Measurements from ENCODE around the gene MAN2B1. TPM values are rescaled to one million over a fixed set of nuclear protein-coding genes. Genes with fewer than 3 reads are reported as not detected.
A peak's percentile ranks its signal among the peaks of the same experiment; 100 is the strongest.

Gene MAN2B1
- total RNA-seq, 1 donor from 2014 or later, result 36.3 TPM

GRCh38 chr19:12695514-12695913, 29.0 kb upstream of the MAN2B1 start:
- peaks cover 4 to 6% of the 10 kb centered on the region in 2 donors for H3K36me3 ChIP-seq
- no peak for DNase-seq (ENCODE audit: low spot score in 2 of 2)
- H3K4me1 ChIP-seq, result peaks cover 5 to 13% of the 10 kb centered on the region in 2 donors
- H3K27ac ChIP-seq, result no peak overlapping the region
- TF ChIP-seq CTCF (IDR thresholded peaks at IDR 0.05), result no peak
- H3K27me3 ChIP-seq, result no peaks in the 10 kb centered on the region
- intact Hi-C loops (cut with DNase I), result no loop called here
- H3K4me3 ChIP-seq, result peak overlapping the region; percentile 91 to 96
- H3K9me3 ChIP-seq, result no peaks in the 10 kb centered on the region

DNA sequence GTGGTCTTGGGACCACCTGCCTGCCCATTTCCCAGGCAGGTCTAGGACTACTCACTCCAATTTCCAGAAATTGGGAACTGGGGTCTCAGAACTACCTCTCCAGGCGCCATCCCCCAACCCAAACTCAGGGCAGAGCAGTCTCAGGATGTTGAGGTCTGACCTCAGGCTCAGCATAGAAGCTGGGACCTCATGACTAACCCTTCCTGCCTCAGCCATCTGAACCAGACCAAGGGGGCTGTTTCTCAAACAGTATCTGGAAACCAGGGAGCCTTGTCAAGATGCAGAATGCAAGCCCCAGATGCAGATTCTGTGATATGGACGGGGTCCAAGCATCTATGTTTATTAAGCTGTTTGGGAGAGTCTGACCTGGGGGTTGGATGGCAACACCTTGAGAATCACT, 28.6 kb upstream of the MAN2B1 start:
- Histone ChIP-seq H3K9me3 (no peaks in the 10 kb centered on the region), H3K4me1 (peaks cover 5 to 13% of the 10 kb centered on the region in 2 donors), H3K4me3 (no peak overlapping the region), H3K27ac (no peak overlapping the region), H3K36me3 (peaks cover under 1 to 2% of the 10 kb centered on the region in 2 donors), H3K27me3 (no peaks in the 10 kb centered on the region)
- no peak for TF ChIP-seq CTCF (IDR thresholded peaks at IDR 0.05)
- intact Hi-C loops (cut with DNase I), result no loop called here
- DNase-seq (ENCODE audit: low spot score in 2 of 2), result no peak

DNA sequence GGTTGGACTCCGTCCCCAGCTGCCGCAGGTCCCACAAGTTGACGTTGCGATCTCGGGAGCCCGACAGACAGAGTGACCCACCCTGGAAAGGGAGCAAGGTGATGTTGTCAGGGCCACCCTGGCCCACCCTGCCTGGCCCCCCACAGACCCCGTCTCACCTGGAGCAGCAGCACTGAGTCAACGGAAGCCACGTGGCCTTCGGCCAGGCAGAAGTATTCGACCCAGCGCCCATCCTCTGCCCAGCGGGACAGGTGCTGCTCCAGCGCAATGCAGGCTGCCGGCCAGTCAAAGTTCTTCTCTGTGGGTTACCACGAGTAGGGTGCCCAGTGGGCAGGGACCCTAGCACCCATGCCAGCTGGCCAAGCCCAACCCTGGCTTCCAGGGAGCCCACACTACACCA, 28.1 kb upstream of the MAN2B1 start:
- H3K4me3 ChIP-seq, result no peak overlapping the region
- H3K9me3 ChIP-seq, result no peaks in the 10 kb centered on the region
- H3K27ac ChIP-seq, result no peak overlapping the region
- H3K36me3 ChIP-seq, result no peaks in the 10 kb centered on the region
- no peak for DNase-seq (ENCODE audit: low spot score in 2 of 2)
- peaks cover 5 to 13% of the 10 kb centered on the region in 2 donors for H3K4me1 ChIP-seq
- TF ChIP-seq CTCF (IDR thresholded peaks at IDR 0.05), result no peak
- intact Hi-C loops (cut with DNase I), result no loop called here
- no peaks in the 10 kb centered on the region for H3K27me3 ChIP-seq

GRCh38 chr19:12692960-12693359, 26.4 kb upstream of the MAN2B1 start:
- intact Hi-C loops (cut with DNase I), result no loop called here

DNA sequence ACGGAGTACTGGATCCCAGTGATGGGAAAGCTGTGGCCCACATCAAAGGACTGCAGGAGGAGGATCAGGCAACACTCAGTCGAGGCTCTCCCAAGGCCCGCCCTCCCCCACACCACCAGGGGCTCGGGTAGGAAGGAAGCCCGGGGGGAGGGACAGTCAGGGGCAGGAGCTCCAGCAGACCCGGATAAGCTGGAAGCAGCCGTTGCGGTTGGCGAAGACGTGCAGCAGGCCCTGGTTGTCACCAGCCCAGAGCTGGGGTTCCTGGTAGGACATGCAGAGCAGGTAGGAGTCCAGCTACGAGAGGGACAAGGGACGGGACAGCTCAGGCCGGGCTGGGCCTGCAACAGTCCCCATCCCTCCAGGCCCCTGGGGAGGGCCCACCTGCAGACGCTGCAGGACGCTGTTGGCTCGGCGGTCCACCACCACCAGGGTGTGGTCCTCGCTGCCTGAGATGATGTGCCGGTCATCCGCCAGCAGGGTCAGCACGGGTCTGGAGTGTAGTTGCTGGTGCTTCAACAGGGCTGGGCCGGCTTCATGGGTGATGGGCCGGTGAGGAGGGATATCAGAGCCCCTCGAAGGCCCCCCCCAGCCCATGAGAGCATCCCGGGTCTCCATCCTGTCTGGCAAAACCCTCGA, 23.2 kb upstream of the MAN2B1 start:
- H3K27me3 ChIP-seq, result no peaks in the 10 kb centered on the region
- DNase-seq (ENCODE audit: low spot score in 2 of 2), result no peak
- no peaks in the 10 kb centered on the region for H3K36me3 ChIP-seq
- H3K27ac ChIP-seq, result no peak overlapping the region
- no peaks in the 10 kb centered on the region for H3K4me1 ChIP-seq
- H3K4me3 ChIP-seq, result no peak overlapping the region
- intact Hi-C loops (cut with DNase I), result no loop called here
- TF ChIP-seq CTCF (IDR thresholded peaks at IDR 0.05), result no peak
- no peaks in the 10 kb centered on the region for H3K9me3 ChIP-seq

More at GRCh38 chr19:12692960-12693359, 26.4 kb upstream of the MAN2B1 start:
- TF ChIP-seq CTCF (IDR thresholded peaks at IDR 0.05), result no peak
- Histone ChIP-seq H3K4me1 (peaks cover 5 to 13% of the 10 kb centered on the region in 2 donors), H3K27me3 (no peaks in the 10 kb centered on the region), H3K36me3 (no peaks in the 10 kb centered on the region), H3K27ac (no peak overlapping the region), H3K4me3 (no peak overlapping the region), H3K9me3 (no peaks in the 10 kb centered on the region)
- DNase-seq (ENCODE audit: low spot score in 2 of 2), result no peak

- no peak overlapping the region for H3K4me3 ChIP-seq
- H3K27ac ChIP-seq, result no peak overlapping the region
- no peak for DNase-seq (ENCODE audit: low spot score in 2 of 2)
- no peak for TF ChIP-seq CTCF (IDR thresholded peaks at IDR 0.05)
- H3K36me3 ChIP-seq, result no peaks in the 10 kb centered on the region
- intact Hi-C loops (cut with DNase I), result no loop called here
- no peaks in the 10 kb centered on the region for H3K27me3 ChIP-seq
- H3K4me1 ChIP-seq, result no peaks in the 10 kb centered on the region
- H3K9me3 ChIP-seq, result no peaks in the 10 kb centered on the region
Observed at GRCh38 chr19:12689012-12689411, 22.5 kb upstream of the MAN2B1 start.
